ENCODE measurements around the gene S100A5. TPM values are rescaled to one million over a fixed set of nuclear protein-coding genes. Genes with fewer than 3 reads are reported as not detected.
A peak's percentile ranks its signal among the peaks of the same experiment; 100 is the strongest.
"Not testable (repeated sequence)": the region's sequence is repeated elsewhere in the genome, so short reads cannot be mapped to it uniquely, and the experiment has no call there.

Gene S100A5
- total RNA-seq, 2 donors from 2014 or later = not detected

DNA sequence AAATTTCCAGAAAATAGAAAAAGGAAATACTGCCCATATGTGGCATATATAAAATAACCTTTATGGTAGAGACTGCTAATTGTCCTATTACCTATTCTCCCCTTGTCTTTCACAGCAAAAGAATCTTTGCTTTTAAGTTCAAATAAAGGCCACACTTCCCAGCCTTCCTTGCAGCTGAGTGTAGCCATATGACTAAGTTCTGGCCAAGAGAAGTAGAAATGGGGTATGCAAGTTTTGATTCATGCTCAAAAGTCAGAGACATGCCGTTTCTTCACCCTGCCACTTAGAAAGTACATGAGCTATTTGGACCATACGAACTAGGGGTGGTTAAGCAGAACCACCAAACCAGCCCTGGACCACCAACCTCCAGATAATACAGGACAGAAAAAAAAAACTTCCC is 43.2 kb upstream of the S100A5 start:
- Histone ChIP-seq H3K27ac (no peak overlapping the region), H3K36me3 (no peaks in the 10 kb centered on the region), H3K4me1 (no peaks in the 10 kb centered on the region), H3K27me3 (no peaks in the 10 kb centered on the region), H3K4me3 (no peak overlapping the region), H3K9ac (ENCODE audit: low read depth in 2 of 2, low read length in 2 of 2) (no peak overlapping the region), H3K9me3 (no peaks in the 10 kb centered on the region)
- TF ChIP-seq, protein P1, sequence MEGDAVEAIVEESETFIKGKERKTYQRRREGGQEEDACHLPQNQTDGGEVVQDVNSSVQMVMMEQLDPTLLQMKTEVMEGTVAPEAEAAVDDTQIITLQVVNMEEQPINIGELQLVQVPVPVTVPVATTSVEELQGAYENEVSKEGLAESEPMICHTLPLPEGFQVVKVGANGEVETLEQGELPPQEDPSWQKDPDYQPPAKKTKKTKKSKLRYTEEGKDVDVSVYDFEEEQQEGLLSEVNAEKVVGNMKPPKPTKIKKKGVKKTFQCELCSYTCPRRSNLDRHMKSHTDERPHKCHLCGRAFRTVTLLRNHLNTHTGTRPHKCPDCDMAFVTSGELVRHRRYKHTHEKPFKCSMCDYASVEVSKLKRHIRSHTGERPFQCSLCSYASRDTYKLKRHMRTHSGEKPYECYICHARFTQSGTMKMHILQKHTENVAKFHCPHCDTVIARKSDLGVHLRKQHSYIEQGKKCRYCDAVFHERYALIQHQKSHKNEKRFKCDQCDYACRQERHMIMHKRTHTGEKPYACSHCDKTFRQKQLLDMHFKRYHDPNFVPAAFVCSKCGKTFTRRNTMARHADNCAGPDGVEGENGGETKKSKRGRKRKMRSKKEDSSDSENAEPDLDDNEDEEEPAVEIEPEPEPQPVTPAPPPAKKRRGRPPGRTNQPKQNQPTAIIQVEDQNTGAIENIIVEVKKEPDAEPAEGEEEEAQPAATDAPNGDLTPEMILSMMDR (IDR thresholded peaks at IDR 0.05) = no peak
- no peak for DNase-seq
- intact Hi-C loops (cut with DNase I) = no loop called here

- H3K27me3 ChIP-seq; intact Hi-C loops (cut with DNase I); H3K4me1 ChIP-seq; H3K27ac ChIP-seq; H3K4me3 ChIP-seq; DNase-seq; H3K9ac ChIP-seq (ENCODE audit: low read depth in 2 of 2, low read length in 2 of 2); H3K9me3 ChIP-seq; H3K36me3 ChIP-seq: not testable (repeated sequence)
Measured at GRCh38 chr1:153583514-153583913, 42.8 kb upstream of the S100A5 start.

DNA sequence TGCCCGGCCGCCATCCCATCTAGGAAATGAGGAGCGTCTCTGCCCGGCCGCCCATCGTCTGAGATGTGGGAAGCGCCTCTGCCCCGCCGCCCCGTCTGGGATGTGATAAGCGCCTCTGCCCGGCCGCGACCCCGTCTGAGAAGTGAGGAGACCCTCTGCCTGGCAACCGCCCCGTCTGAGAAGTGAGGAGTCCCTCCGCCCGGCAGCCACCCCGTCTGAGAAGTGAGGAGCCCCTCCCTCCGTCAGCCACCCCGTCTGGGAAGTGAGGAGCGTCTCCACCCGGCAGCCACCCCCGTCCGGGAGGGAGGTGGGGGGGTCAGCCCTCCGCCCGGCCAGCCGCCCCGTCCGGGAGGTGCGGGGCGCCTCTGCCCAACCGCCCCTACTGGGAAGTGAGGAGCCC is 42.1 kb upstream of the S100A5 start:
- H3K36me3 ChIP-seq; intact Hi-C loops (cut with DNase I); H3K27ac ChIP-seq; DNase-seq; H3K9me3 ChIP-seq; H3K9ac ChIP-seq (ENCODE audit: low read depth in 2 of 2, low read length in 2 of 2); H3K4me1 ChIP-seq; H3K4me3 ChIP-seq; H3K27me3 ChIP-seq: not testable (repeated sequence)

GRCh38 chr1:153578936-153579335 is 38.2 kb upstream of the S100A5 start:
- TF ChIP-seq, protein P1 (IDR thresholded peaks at IDR 0.05) = no peak
- intact Hi-C loops (cut with DNase I) = loop anchor here (10.0 kb wide), 2 partner anchors 86 to 176 kb away; no protein-coding TSS in a partner anchor

DNA sequence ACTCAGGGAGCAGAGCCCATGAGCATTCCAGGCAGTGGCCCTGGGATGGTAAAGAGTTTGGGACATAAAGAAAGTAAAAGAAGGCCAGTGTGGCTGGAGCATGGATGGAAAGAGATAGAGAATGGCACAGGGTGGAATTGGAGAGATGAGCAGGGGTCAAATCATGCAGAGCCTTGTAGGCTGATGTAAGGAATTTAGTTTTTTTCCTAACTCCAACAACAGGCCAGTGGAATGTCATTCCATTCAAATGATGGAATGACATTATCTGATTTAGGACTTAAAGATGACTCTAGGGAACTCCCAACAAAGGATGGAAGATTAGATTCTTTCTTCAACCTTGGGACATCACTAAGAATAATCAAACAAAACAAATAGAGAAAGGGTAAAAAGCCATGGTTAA is 37.8 kb upstream of the S100A5 start:
- Histone ChIP-seq H3K36me3 (no peaks in the 10 kb centered on the region), H3K9ac (ENCODE audit: low read depth in 2 of 2, low read length in 2 of 2) (no peak overlapping the region), H3K4me1 (no peaks in the 10 kb centered on the region), H3K4me3 (no peak overlapping the region), H3K9me3 (no peaks in the 10 kb centered on the region), H3K27me3 (no peaks in the 10 kb centered on the region), H3K27ac (no peak overlapping the region)
- DNase-seq = no peak
- intact Hi-C loops (cut with DNase I) = loop anchor here (10.0 kb wide), 2 partner anchors 86 to 176 kb away; no protein-coding TSS in a partner anchor
- TF ChIP-seq, protein P1 (IDR thresholded peaks at IDR 0.05) = no peak

More at GRCh38 chr1:153578936-153579335, 38.2 kb upstream of the S100A5 start:
- Histone ChIP-seq H3K4me1 (no peaks in the 10 kb centered on the region), H3K9ac (ENCODE audit: low read depth in 2 of 2, low read length in 2 of 2) (no peak overlapping the region), H3K4me3 (no peak overlapping the region), H3K27ac (no peak overlapping the region), H3K27me3 (no peaks in the 10 kb centered on the region), H3K9me3 (no peaks in the 10 kb centered on the region), H3K36me3 (no peaks in the 10 kb centered on the region)
- DNase-seq = no peak

DNA sequence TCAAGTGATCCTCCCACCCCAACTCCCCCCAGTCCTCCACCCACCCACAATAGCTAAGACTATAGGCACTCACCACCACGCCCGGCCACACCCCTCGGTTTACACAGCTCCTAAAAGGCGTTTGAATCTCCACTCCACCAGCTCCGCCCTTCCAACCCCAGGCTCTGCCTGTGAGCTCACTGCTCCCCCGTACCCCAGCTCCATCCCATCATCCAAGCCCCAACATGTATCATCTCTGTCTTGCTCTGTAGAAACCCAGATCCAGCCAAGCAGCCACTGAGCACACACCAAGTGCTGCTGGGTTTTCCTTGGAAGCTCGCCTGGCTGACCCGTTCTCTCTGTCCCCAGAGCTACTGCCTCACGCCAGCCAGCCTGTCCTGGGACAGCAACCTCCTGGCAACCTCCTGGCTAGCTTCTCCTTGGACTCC is 36.9 kb upstream of the S100A5 start:
- Histone ChIP-seq H3K36me3 (no peaks in the 10 kb centered on the region), H3K9ac (ENCODE audit: low read depth in 2 of 2, low read length in 2 of 2) (no peak overlapping the region), H3K27me3 (no peaks in the 10 kb centered on the region), H3K4me3 (no peak overlapping the region), H3K4me1 (no peaks in the 10 kb centered on the region), H3K9me3 (no peaks in the 10 kb centered on the region), H3K27ac (no peak overlapping the region)
- DNase-seq = peak; percentile 79
- TF ChIP-seq, protein P1 (IDR thresholded peaks at IDR 0.05) = no peak
- intact Hi-C loops (cut with DNase I) = loop anchor here (10.0 kb wide), 2 partner anchors 87 to 177 kb away; no protein-coding TSS in a partner anchor
